Measurements from ENCODE around the gene ISM1.

ISM1 gene

GRCh38 chr20:13312300-13312699, 91.2 kb downstream of the ISM1 start:
- DNase-seq (ENCODE audit: insufficient read length, low spot score): no peak
- no peak for FAIRE-seq
- no peak for TF ChIP-seq POLR2AphosphoS5 (IDR thresholded peaks at IDR 0.05; ENCODE audit: low read depth, low read length)
- no peak for TF ChIP-seq SPI1 (IDR thresholded peaks at IDR 0.05; ENCODE audit: low read depth, low read length)
- no peak for TF ChIP-seq PAX5 (IDR thresholded peaks at IDR 0.05; ENCODE audit: insufficient read depth, low read length, severe bottlenecking)
- no peak for TF ChIP-seq POLR2A (IDR thresholded peaks at IDR 0.05; ENCODE audit: low read depth, low read length)
- TF ChIP-seq POU2F2 (IDR thresholded peaks at IDR 0.05; ENCODE audit: low read depth, low read length): no peak
- no peak for TF ChIP-seq TAF1 (IDR thresholded peaks at IDR 0.05; ENCODE audit: low read depth, low read length)

- DNase-seq (ENCODE audit: insufficient read length, low spot score): no peak
- FAIRE-seq: no peak
- TF ChIP-seq POU2F2 (IDR thresholded peaks at IDR 0.05; ENCODE audit: low read depth, low read length): no peak
- TF ChIP-seq TAF1 (IDR thresholded peaks at IDR 0.05; ENCODE audit: low read depth, low read length): no peak
- no peak for TF ChIP-seq POLR2A (IDR thresholded peaks at IDR 0.05; ENCODE audit: low read depth, low read length)
- no peak for TF ChIP-seq SPI1 (IDR thresholded peaks at IDR 0.05; ENCODE audit: low read depth, low read length)
- no peak for TF ChIP-seq PAX5 (IDR thresholded peaks at IDR 0.05; ENCODE audit: insufficient read depth, low read length, severe bottlenecking)
- TF ChIP-seq POLR2AphosphoS5 (IDR thresholded peaks at IDR 0.05; ENCODE audit: low read depth, low read length): no peak
Measured at GRCh38 chr20:13313201-13313600, 92.1 kb downstream of the ISM1 start.

GRCh38 chr20:13317439-13317838, 96.4 kb downstream of the ISM1 start:
- TF ChIP-seq POLR2A (IDR thresholded peaks at IDR 0.05; ENCODE audit: low read depth, low read length): no peak
- TF ChIP-seq PAX5 (IDR thresholded peaks at IDR 0.05; ENCODE audit: insufficient read depth, low read length, severe bottlenecking): no peak
- no peak for TF ChIP-seq TAF1 (IDR thresholded peaks at IDR 0.05; ENCODE audit: low read depth, low read length)
- TF ChIP-seq POU2F2 (IDR thresholded peaks at IDR 0.05; ENCODE audit: low read depth, low read length): no peak
- TF ChIP-seq SPI1 (IDR thresholded peaks at IDR 0.05; ENCODE audit: low read depth, low read length): no peak
- no peak for TF ChIP-seq POLR2AphosphoS5 (IDR thresholded peaks at IDR 0.05; ENCODE audit: low read depth, low read length)
- FAIRE-seq (no peak), DNase-seq (ENCODE audit: insufficient read length, low spot score) (no peak)

GRCh38 chr20:13318871-13319521, 97.9 kb downstream of the ISM1 start:
- no peak for FAIRE-seq
- DNase-seq (ENCODE audit: insufficient read length, low spot score): no peak
- TF ChIP-seq POLR2AphosphoS5 (IDR thresholded peaks at IDR 0.05; ENCODE audit: low read depth, low read length) (no peak), SPI1 (IDR thresholded peaks at IDR 0.05; ENCODE audit: low read depth, low read length) (no peak), POLR2A (IDR thresholded peaks at IDR 0.05; ENCODE audit: low read depth, low read length) (no peak), PAX5 (IDR thresholded peaks at IDR 0.05; ENCODE audit: insufficient read depth, low read length, severe bottlenecking) (no peak), TAF1 (IDR thresholded peaks at IDR 0.05; ENCODE audit: low read depth, low read length) (no peak), POU2F2 (IDR thresholded peaks at IDR 0.05; ENCODE audit: low read depth, low read length) (no peak)

GRCh38 chr20:13320702-13321101, 99.6 kb downstream of the ISM1 start:
- no peak for FAIRE-seq

GRCh38 chr20:13321416-13321815, 100.3 kb downstream of the ISM1 start:
- DNase-seq (ENCODE audit: insufficient read length, low spot score) (no peak), FAIRE-seq (no peak)
- no peak for TF ChIP-seq SPI1 (IDR thresholded peaks at IDR 0.05; ENCODE audit: low read depth, low read length)
- no peak for TF ChIP-seq POU2F2 (IDR thresholded peaks at IDR 0.05; ENCODE audit: low read depth, low read length)
- no peak for TF ChIP-seq PAX5 (IDR thresholded peaks at IDR 0.05; ENCODE audit: insufficient read depth, low read length, severe bottlenecking)
- TF ChIP-seq POLR2A (IDR thresholded peaks at IDR 0.05; ENCODE audit: low read depth, low read length): no peak
- no peak for TF ChIP-seq POLR2AphosphoS5 (IDR thresholded peaks at IDR 0.05; ENCODE audit: low read depth, low read length)
- TF ChIP-seq TAF1 (IDR thresholded peaks at IDR 0.05; ENCODE audit: low read depth, low read length): no peak

More at GRCh38 chr20:13320702-13321101, 99.6 kb downstream of the ISM1 start:
- no peak for DNase-seq (ENCODE audit: insufficient read length, low spot score)
- no peak for TF ChIP-seq POU2F2 (IDR thresholded peaks at IDR 0.05; ENCODE audit: low read depth, low read length)
- no peak for TF ChIP-seq SPI1 (IDR thresholded peaks at IDR 0.05; ENCODE audit: low read depth, low read length)
- TF ChIP-seq POLR2A (IDR thresholded peaks at IDR 0.05; ENCODE audit: low read depth, low read length): no peak
- no peak for TF ChIP-seq TAF1 (IDR thresholded peaks at IDR 0.05; ENCODE audit: low read depth, low read length)
- no peak for TF ChIP-seq POLR2AphosphoS5 (IDR thresholded peaks at IDR 0.05; ENCODE audit: low read depth, low read length)

- TF ChIP-seq POU2F2 (IDR thresholded peaks at IDR 0.05; ENCODE audit: low read depth, low read length): no peak
- TF ChIP-seq POLR2AphosphoS5 (IDR thresholded peaks at IDR 0.05; ENCODE audit: low read depth, low read length): no peak
- TF ChIP-seq SPI1 (IDR thresholded peaks at IDR 0.05; ENCODE audit: low read depth, low read length): no peak
- no peak for TF ChIP-seq PAX5 (IDR thresholded peaks at IDR 0.05; ENCODE audit: insufficient read depth, low read length, severe bottlenecking)
- TF ChIP-seq TAF1 (IDR thresholded peaks at IDR 0.05; ENCODE audit: low read depth, low read length): no peak
- DNase-seq (ENCODE audit: insufficient read length, low spot score): no peak
- FAIRE-seq: no peak
Measured at GRCh38 chr20:13322198-13322597, 101.1 kb downstream of the ISM1 start.

GRCh38 chr20:13322621-13323020, 101.5 kb downstream of the ISM1 start:
- FAIRE-seq (no peak), DNase-seq (ENCODE audit: insufficient read length, low spot score) (no peak)
- TF ChIP-seq POLR2AphosphoS5 (IDR thresholded peaks at IDR 0.05; ENCODE audit: low read depth, low read length): no peak
- no peak for TF ChIP-seq PAX5 (IDR thresholded peaks at IDR 0.05; ENCODE audit: insufficient read depth, low read length, severe bottlenecking)
- TF ChIP-seq POLR2A (IDR thresholded peaks at IDR 0.05; ENCODE audit: low read depth, low read length): no peak

GRCh38 chr20:13325033-13325432, 104.0 kb downstream of the ISM1 start:
- FAIRE-seq (no peak), DNase-seq (ENCODE audit: insufficient read length, low spot score) (no peak)
- TF ChIP-seq PAX5 (IDR thresholded peaks at IDR 0.05; ENCODE audit: insufficient read depth, low read length, severe bottlenecking): no peak
- TF ChIP-seq TAF1 (IDR thresholded peaks at IDR 0.05; ENCODE audit: low read depth, low read length): no peak
- TF ChIP-seq SPI1 (IDR thresholded peaks at IDR 0.05; ENCODE audit: low read depth, low read length): no peak
- no peak for TF ChIP-seq POLR2AphosphoS5 (IDR thresholded peaks at IDR 0.05; ENCODE audit: low read depth, low read length)
- no peak for TF ChIP-seq POLR2A (IDR thresholded peaks at IDR 0.05; ENCODE audit: low read depth, low read length)
- TF ChIP-seq POU2F2 (IDR thresholded peaks at IDR 0.05; ENCODE audit: low read depth, low read length): no peak

GRCh38 chr20:13325796-13326340, 104.8 kb downstream of the ISM1 start:
- DNase-seq (ENCODE audit: insufficient read length, low spot score): no peak
- TF ChIP-seq SPI1 (IDR thresholded peaks at IDR 0.05; ENCODE audit: low read depth, low read length) (no peak), POLR2AphosphoS5 (IDR thresholded peaks at IDR 0.05; ENCODE audit: low read depth, low read length) (no peak), TAF1 (IDR thresholded peaks at IDR 0.05; ENCODE audit: low read depth, low read length) (no peak), POU2F2 (IDR thresholded peaks at IDR 0.05; ENCODE audit: low read depth, low read length) (no peak), POLR2A (IDR thresholded peaks at IDR 0.05; ENCODE audit: low read depth, low read length) (no peak), PAX5 (IDR thresholded peaks at IDR 0.05; ENCODE audit: insufficient read depth, low read length, severe bottlenecking) (no peak)
- FAIRE-seq: no peak

All from GM12891 (cell line).